ENCODE measurements around the gene SV2B.

Gene SV2B

DNA sequence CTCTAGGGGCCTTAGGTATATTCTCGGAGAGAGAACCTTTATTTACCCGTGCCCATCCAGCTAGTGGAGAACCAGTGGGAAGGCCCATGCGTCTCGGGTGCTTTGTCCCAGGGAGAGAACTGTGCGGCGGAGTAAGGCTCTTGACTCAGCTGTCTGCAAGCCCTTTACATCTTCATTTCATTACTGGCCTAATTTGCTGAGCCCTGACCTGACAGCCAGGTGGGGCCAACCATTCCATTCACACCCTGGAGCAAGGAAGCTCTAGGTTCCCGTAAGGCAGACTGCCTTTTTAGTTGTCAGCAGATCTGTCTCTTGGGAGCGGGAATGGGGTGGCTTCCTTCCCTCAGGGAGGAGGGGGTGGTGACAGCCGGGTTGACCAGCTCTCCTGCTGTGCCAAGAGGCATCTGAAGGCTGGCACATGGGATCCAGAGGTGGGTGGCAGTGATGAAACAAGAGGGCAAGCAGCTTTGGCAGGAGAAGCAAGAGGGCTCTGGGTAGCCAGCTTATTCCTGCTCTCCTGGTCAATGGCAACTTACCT lies 36.4 kb downstream of the SV2B start:
- no peak overlapping the region for H3K27ac ChIP-seq (ENCODE audit: low read depth, low read length, severe bottlenecking)
- H3K4me3 ChIP-seq (ENCODE audit: extremely low read depth, insufficient read depth, low read length, poor library complexity, severe bottlenecking) = no peak overlapping the region
- H3K4me1 ChIP-seq (ENCODE audit: control insufficient read depth, insufficient read depth, low read length, poor library complexity, severe bottlenecking) = no peaks in the 10 kb centered on the region
- H3K9me3 ChIP-seq (ENCODE audit: control insufficient read depth, low read length) = no peaks in the 10 kb centered on the region
- H3K36me3 ChIP-seq (ENCODE audit: control insufficient read depth, insufficient read depth, low read length) = no peaks in the 10 kb centered on the region
- WGBS, 2 experiments (ENCODE audit: insufficient coverage in 2 of 2) = 90 to 92% methylated on average over 8 of the region's 9 CpGs

DNA sequence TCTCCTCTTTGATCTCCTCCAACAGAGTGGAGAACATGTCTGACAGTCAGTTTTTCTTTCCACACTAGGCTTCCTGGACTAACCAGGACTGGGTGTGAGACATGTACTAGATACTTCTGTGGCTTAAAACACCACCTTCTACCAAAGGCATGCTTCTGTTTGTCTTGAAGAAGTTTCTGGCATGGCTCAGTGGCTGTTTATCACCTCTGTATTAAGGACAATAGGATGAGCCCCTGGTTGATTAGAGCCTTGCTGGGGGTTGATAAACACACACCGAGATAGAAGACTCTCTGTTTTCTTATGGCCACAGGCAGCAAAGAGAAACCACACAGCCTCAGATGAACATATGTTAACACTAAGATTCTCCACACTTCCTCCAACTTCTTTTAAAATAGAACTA lies 40.5 kb downstream of the SV2B start:
- no peaks in the 10 kb centered on the region for H3K9me3 ChIP-seq (ENCODE audit: control insufficient read depth, low read length)
- H3K27ac ChIP-seq (ENCODE audit: low read depth, low read length, severe bottlenecking) = no peak overlapping the region
- no peaks in the 10 kb centered on the region for H3K4me1 ChIP-seq (ENCODE audit: control insufficient read depth, insufficient read depth, low read length, poor library complexity, severe bottlenecking)
- H3K36me3 ChIP-seq (ENCODE audit: control insufficient read depth, insufficient read depth, low read length) = no peaks in the 10 kb centered on the region
- 60% methylated on average over 1 of the region's 1 CpG; no CpG with 5 or more reads in 1 of the 2 experiments for WGBS, 2 experiments (ENCODE audit: insufficient coverage in 2 of 2)
- no peak overlapping the region for H3K4me3 ChIP-seq (ENCODE audit: extremely low read depth, insufficient read depth, low read length, poor library complexity, severe bottlenecking)

DNA sequence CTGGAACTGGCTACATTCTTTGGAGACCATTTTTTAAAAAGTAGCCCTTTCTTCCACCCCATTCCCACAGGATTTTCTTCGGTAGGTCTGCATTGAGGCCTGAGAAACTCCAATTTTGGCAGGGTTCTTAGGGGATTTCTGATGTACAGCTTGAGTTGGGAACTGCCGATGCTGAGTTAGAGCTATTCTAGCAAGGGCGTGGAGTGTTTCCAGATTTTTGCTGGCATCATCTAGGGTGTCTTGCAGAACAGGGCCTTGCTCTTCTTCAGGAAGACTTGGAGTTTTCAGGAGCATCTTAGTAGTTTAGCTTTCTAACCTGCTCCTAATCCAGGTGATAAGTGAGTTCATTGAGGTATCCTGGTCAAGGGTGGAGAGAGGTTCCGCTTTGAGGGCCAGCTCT lies 41.0 kb downstream of the SV2B start:
- Histone ChIP-seq H3K4me1 (ENCODE audit: control insufficient read depth, insufficient read depth, low read length, poor library complexity, severe bottlenecking) (no peaks in the 10 kb centered on the region), H3K27ac (ENCODE audit: low read depth, low read length, severe bottlenecking) (no peak overlapping the region), H3K4me3 (ENCODE audit: extremely low read depth, insufficient read depth, low read length, poor library complexity, severe bottlenecking) (no peak overlapping the region), H3K36me3 (ENCODE audit: control insufficient read depth, insufficient read depth, low read length) (no peaks in the 10 kb centered on the region), H3K9me3 (ENCODE audit: control insufficient read depth, low read length) (no peaks in the 10 kb centered on the region)
- WGBS, 2 experiments (ENCODE audit: insufficient coverage in 2 of 2) = 86 to 93% methylated on average over 3 of the region's 4 CpGs

DNA sequence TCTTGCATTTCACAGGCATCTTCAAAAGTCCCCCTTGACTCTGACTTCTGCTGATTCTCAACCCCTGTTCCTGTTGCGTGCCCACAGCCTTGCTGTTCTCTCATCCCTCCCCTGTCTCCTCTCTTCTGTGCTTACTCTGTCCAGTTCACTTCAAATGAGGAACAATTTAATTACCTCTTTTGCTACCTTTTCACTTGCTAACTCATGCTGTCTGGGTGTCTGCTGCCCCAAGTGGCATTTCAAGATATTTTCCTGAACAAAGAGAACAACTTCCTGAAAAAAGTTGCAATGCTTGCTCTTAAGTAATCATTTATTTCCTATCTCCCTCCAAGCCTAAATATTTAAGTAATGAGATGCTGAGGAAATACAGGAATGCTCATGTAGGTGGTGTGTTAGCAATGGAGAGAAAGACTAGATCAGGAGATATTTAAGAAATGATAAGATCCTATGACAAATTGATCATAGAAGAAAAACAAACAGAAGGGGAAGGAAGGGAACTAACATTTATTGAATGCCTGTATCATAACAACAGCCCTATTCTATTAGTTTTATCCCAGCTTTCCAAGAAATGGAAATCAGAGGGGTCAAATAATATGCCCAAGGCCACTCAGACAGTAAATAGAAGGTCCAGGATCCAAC lies 42.2 kb downstream of the SV2B start:
- Histone ChIP-seq H3K9me3 (ENCODE audit: control insufficient read depth, low read length) (no peaks in the 10 kb centered on the region), H3K4me3 (ENCODE audit: extremely low read depth, insufficient read depth, low read length, poor library complexity, severe bottlenecking) (no peak overlapping the region), H3K36me3 (ENCODE audit: control insufficient read depth, insufficient read depth, low read length) (no peaks in the 10 kb centered on the region), H3K4me1 (ENCODE audit: control insufficient read depth, insufficient read depth, low read length, poor library complexity, severe bottlenecking) (no peaks in the 10 kb centered on the region), H3K27ac (ENCODE audit: low read depth, low read length, severe bottlenecking) (no peak overlapping the region)
- WGBS, 2 experiments (ENCODE audit: insufficient coverage in 2 of 2) = 67 to 100% methylated on average over 1 of the region's 1 CpG

DNA sequence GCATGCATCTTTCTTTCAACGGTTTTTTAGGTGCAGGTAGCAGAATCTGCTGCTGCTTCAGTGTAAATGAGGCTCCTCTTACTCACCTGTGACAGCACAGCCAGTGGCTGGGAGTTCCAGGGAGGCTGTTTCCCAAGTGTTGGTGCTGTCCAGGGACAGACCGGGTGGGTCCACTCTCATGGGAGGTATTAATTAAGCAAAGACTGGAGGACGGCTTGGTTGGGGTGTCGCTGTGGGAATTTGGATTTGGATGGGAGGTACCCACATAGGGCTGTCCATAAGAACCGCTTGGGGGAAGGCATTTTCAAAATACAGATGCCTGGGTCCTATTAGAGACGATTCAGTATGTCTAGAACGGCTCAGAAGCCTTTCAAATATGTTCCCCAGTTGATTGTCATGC lies 42.9 kb downstream of the SV2B start:
- Histone ChIP-seq H3K36me3 (ENCODE audit: control insufficient read depth, insufficient read depth, low read length) (no peaks in the 10 kb centered on the region), H3K4me3 (ENCODE audit: extremely low read depth, insufficient read depth, low read length, poor library complexity, severe bottlenecking) (no peak overlapping the region), H3K4me1 (ENCODE audit: control insufficient read depth, insufficient read depth, low read length, poor library complexity, severe bottlenecking) (no peaks in the 10 kb centered on the region), H3K9me3 (ENCODE audit: control insufficient read depth, low read length) (no peaks in the 10 kb centered on the region), H3K27ac (ENCODE audit: low read depth, low read length, severe bottlenecking) (no peak overlapping the region)
- WGBS, 2 experiments (ENCODE audit: insufficient coverage in 2 of 2) = 76 to 81% methylated on average over 4 to 7 of the region's 7 CpGs

DNA sequence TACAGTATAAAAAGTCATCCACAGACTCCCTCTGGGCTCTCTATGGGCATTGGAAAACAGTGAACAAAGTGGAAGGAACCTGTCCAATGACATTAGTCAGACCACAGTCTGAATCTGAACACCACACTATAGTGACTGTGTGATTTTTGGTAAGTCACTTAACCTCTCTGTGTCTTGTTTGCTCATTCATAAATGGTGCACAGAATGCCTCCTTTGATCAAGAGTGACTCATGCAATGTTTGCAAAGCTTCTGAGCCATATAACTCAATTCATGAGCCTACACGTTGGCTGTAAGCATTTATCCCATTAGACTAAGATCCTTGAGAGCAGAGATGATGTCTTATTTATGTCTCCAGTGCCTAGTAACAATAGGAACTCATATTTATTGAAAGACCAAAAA lies 46.7 kb downstream of the SV2B start:
- Histone ChIP-seq H3K27ac (ENCODE audit: low read depth, low read length, severe bottlenecking) (no peak overlapping the region), H3K36me3 (ENCODE audit: control insufficient read depth, insufficient read depth, low read length) (no peaks in the 10 kb centered on the region)

DNA sequence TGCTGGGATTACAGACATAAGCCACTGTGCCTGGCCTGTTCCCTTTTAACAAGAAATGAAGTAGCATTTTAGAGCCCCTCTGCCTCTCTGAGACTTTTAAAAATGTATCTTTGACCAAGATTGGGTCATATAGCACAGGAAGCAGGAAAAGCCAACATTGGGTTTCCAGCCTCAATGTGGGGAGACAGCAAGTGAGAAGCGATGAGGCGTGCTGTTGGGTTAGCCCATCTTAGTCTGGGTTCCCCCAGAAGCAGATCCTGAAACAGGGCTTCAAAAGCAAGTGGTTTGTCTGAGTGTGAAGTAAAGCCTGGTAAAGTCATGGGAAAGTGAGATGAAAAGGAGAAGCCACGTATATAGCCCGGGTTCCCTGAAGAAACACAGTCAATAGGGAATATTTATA lies 48.2 kb downstream of the SV2B start:
- WGBS, 2 experiments (ENCODE audit: insufficient coverage in 2 of 2) = 100% methylated on average over 2 of the region's 4 CpGs
- H3K9me3 ChIP-seq (ENCODE audit: control insufficient read depth, low read length) = no peaks in the 10 kb centered on the region
- H3K4me1 ChIP-seq (ENCODE audit: control insufficient read depth, insufficient read depth, low read length, poor library complexity, severe bottlenecking) = no peaks in the 10 kb centered on the region
- H3K4me3 ChIP-seq (ENCODE audit: extremely low read depth, insufficient read depth, low read length, poor library complexity, severe bottlenecking) = no peak overlapping the region
- H3K36me3 ChIP-seq (ENCODE audit: control insufficient read depth, insufficient read depth, low read length) = no peaks in the 10 kb centered on the region
- H3K27ac ChIP-seq (ENCODE audit: low read depth, low read length, severe bottlenecking) = no peak overlapping the region

More for the DNA sequence above, 46.7 kb downstream of the SV2B start:
- Histone ChIP-seq H3K9me3 (ENCODE audit: control insufficient read depth, low read length) (no peaks in the 10 kb centered on the region), H3K4me1 (ENCODE audit: control insufficient read depth, insufficient read depth, low read length, poor library complexity, severe bottlenecking) (no peaks in the 10 kb centered on the region), H3K4me3 (ENCODE audit: extremely low read depth, insufficient read depth, low read length, poor library complexity, severe bottlenecking) (no peak overlapping the region)
- WGBS, 2 experiments (ENCODE audit: insufficient coverage in 2 of 2) = 80% methylated on average over 1 of the region's 1 CpG; no CpG with 5 or more reads in 1 of the 2 experiments

DNA sequence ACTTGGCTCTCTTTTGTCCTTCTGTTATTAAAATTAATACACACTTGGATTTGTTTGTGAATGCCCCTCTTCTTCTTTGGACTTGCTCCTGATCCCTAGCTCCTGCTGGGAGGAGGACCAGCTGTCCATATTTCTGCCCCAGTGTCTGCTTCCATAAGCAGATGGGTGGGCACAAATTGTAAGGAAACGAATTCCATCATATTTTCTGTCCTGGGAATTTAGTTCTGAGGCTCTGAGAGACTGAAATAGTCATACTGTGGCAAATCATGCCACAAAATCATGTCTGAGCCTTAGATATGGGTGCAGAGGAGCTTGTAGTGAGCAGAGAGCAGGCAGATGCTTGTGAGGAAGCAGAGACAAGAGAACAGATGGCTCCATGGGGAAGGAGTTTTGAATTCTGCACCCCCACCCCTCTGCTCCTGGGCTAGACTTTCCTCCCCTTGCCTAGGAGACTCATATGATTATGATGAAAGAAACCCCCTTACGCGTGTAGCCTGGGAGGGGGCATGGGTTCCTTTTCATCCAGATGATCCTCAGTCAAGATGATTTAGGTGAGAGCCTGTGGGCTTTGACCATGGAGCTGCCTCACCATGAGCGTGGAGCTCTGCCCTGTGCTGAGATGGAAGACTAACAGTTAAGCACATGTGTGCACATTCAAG lies 50.6 kb downstream of the SV2B start:
- H3K4me3 ChIP-seq (ENCODE audit: extremely low read depth, insufficient read depth, low read length, poor library complexity, severe bottlenecking) = no peak overlapping the region
- no peaks in the 10 kb centered on the region for H3K9me3 ChIP-seq (ENCODE audit: control insufficient read depth, low read length)
- no peak overlapping the region for H3K27ac ChIP-seq (ENCODE audit: low read depth, low read length, severe bottlenecking)
- WGBS, 2 experiments (ENCODE audit: insufficient coverage in 2 of 2) = 71 to 77% methylated on average over 1 to 2 of the region's 4 CpGs
- no peaks in the 10 kb centered on the region for H3K36me3 ChIP-seq (ENCODE audit: control insufficient read depth, insufficient read depth, low read length)
- H3K4me1 ChIP-seq (ENCODE audit: control insufficient read depth, insufficient read depth, low read length, poor library complexity, severe bottlenecking) = no peaks in the 10 kb centered on the region

DNA sequence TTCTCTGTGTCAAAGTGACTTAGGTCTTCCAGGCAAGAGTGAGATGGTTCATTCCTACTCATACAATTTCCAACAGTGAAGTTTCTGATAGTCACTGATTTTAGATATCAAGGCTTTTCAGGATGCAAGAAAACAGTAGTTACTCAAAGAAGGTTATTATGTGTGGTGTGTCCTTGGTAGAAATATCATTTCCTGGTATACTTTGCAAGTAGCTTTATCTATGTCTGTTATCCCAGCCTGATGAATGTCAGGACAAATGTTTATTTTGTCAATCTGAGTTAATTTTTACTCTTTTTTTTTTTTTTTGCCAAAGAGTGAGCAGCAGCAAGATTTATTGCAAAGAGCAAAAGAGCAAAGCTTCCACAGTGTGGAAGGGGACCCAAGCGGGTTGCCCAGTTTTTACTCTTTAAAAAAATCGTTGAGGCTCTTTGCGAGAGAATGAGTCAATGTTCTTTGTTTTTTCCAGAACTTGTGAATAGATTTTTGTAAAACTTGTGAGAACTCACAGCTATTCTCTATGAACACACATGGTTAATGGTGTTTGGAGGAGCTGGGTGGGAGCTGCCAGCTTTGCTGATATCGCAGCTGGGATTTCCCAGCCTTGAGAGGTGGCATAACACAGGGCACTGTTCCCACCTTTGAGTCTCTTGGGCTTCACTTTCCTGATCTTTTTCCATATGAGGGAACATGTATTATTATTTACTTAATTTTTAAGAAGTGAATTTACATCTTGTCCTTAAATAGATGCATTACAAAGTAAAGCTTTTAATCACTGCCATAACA lies 51.9 kb downstream of the SV2B start:
- H3K9me3 ChIP-seq (ENCODE audit: control insufficient read depth, low read length) = no peaks in the 10 kb centered on the region
- H3K4me3 ChIP-seq (ENCODE audit: extremely low read depth, insufficient read depth, low read length, poor library complexity, severe bottlenecking) = no peak overlapping the region
- no peaks in the 10 kb centered on the region for H3K36me3 ChIP-seq (ENCODE audit: control insufficient read depth, insufficient read depth, low read length)
- H3K27ac ChIP-seq (ENCODE audit: low read depth, low read length, severe bottlenecking) = no peak overlapping the region
- WGBS, 2 experiments (ENCODE audit: insufficient coverage in 2 of 2) = 88 to 90% methylated on average over 3 to 4 of the region's 4 CpGs
- no peaks in the 10 kb centered on the region for H3K4me1 ChIP-seq (ENCODE audit: control insufficient read depth, insufficient read depth, low read length, poor library complexity, severe bottlenecking)

DNA sequence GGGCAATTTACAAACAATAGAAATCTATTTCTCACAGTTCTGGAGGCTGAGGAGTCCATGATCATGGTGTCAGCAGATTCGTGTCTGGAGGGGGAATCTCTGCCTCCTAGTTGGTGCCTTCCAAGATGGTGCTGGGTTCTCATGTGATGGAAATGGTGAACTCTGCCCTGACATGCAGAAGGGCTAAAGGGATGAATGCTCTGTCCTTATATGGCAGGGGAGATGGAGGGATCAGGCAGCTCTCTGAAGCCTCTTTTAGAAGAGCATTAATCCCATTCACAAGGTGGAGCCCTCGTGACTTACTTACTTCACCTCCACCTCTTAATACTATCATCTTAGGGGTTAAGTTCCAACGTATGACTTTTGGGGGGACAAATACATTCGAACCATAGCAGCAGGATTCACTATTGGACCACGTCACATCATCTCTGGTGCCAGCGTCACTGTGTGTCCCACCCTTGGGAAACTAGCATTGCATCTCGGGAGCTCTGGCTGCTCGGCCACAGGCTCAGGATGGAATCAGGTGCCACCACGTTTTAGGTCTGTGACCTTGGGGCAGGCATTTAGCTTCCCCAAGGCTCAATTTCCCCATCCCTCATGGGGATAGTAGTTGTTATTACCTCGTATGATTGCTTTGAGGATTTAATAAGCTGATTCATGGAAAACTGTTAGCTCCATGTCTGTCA lies 53.0 kb downstream of the SV2B start:
- Histone ChIP-seq H3K4me3 (ENCODE audit: extremely low read depth, insufficient read depth, low read length, poor library complexity, severe bottlenecking) (no peak overlapping the region), H3K4me1 (ENCODE audit: control insufficient read depth, insufficient read depth, low read length, poor library complexity, severe bottlenecking) (no peaks in the 10 kb centered on the region), H3K9me3 (ENCODE audit: control insufficient read depth, low read length) (no peaks in the 10 kb centered on the region), H3K27ac (ENCODE audit: low read depth, low read length, severe bottlenecking) (no peak overlapping the region), H3K36me3 (ENCODE audit: control insufficient read depth, insufficient read depth, low read length) (no peaks in the 10 kb centered on the region)
- WGBS, 2 experiments (ENCODE audit: insufficient coverage in 2 of 2) = 80 to 90% methylated on average over 9 of the region's 10 CpGs
